HCT116 (cell line): ENCODE results near the gene DACT3. TPM values are rescaled to one million over a fixed set of nuclear protein-coding genes. Genes with fewer than 3 reads are reported as not detected.
"Not testable (repeated sequence)": the region's sequence is repeated elsewhere in the genome, so short reads cannot be mapped to it uniquely, and the experiment has no call there.

Source experiments
- ATAC-seq: fragments of 200-7000 bp; cut with Tn5 transposase; 2 replicates; pipeline ENCODE4 v1.9.1; 2020; ENCODE audit warnings: mild to moderate bottlenecking, moderate library complexity
- BruUV-seq: library from RNA; stranded (reverse); fragments of 400-500 nt; replicated peaks from 2 replicates; lab custom pipeline; 2021; lab: Mats Ljungman, UMichigan
- CTCF ChIA-PET: fragments of 300-600 bp; sonication (Branson Sonifier 250); formaldehyde crosslinking; loops from one replicate; lab custom pipeline; 2021; ENCODE audit warnings: antibody characterized with exemption; lab: Charles Lee
- POLR2A ChIA-PET: fragments of 300-600, 350-600 bp; sonication (Branson Sonifier 250); formaldehyde crosslinking; loops from one replicate; lab custom pipeline; 2021; ENCODE audit warnings: antibody characterized with exemption; lab: Charles Lee
- RAD21 ChIA-PET, 2 experiments: fragments of 300-600 bp; sonication (Branson Sonifier 250); formaldehyde crosslinking; loops; one replicate each; lab custom pipeline; 2023; ENCODE audit warnings: low total read pairs in 2 of 2; ENCODE audit not compliant: uncharacterized antibody in 2 of 2, unreplicated experiment in 2 of 2, low non-redundant PET in 1 of 2; lab: Charles Lee
- DNase-seq: peaks from one replicate; pipeline ENCODE4 v3.0.0-alpha.2; 2010; ENCODE audit warnings: low read depth, low spot score
- H2AFZ ChIP-seq: fragments of 200-600 bp; shearing (Covaris generic), sonication (generic); 2 replicates; pipeline ENCODE4 v1.6.1; 2017; ENCODE audit warnings: low read depth, mixed run types, mixed read lengths, antibody characterized with exemption, low read length; ENCODE audit not compliant: poor library complexity, severe bottlenecking
- H3K27ac ChIP-seq: 2 replicates; pipeline ENCODE4 v1.5.1; 2012; ENCODE audit warnings: low read depth, low read length
- H3K27me3 ChIP-seq: fragments of 200-600 bp; sonication (generic); 2 replicates; pipeline ENCODE4 v1.6.1; 2016; ENCODE audit warnings: mixed run types, low read length, mixed read lengths; ENCODE audit not compliant: insufficient read depth
- H3K36me3 ChIP-seq, 2 experiments: fragments of 200-500 bp in 1 of 2; fragments of 200-600 bp in 1 of 2; sonication (Bioruptor generic) in 1 of 2; sonication (generic) in 1 of 2; 2 replicates each; pipeline versions ENCODE4 v1.5.1 to v1.6.1; 2014 to 2016; ENCODE audit warnings: low read length in 2 of 2, inconsistent platforms in 1 of 2, mixed read lengths in 1 of 2, mixed run types in 1 of 2; ENCODE audit not compliant: insufficient read depth in 2 of 2, control insufficient read depth in 1 of 2
- H3K4me1 ChIP-seq, 2 experiments: fragments of 200-600 bp in 1 of 2; sonication (generic) in 1 of 2; 2 replicates each; pipeline versions ENCODE4 v1.5.1 to v1.6.1; 2012 to 2017; ENCODE audit warnings: low read length in 2 of 2, inconsistent platforms in 1 of 2, mild to moderate bottlenecking in 1 of 2, mixed read lengths in 1 of 2, mixed run types in 1 of 2, moderate library complexity in 1 of 2; ENCODE audit not compliant: insufficient read depth in 2 of 2, control insufficient read depth in 1 of 2
- H3K4me2 ChIP-seq: fragments of 200-600 bp; sonication (generic); 2 replicates; pipeline ENCODE4 v1.6.1; 2017; ENCODE audit warnings: mixed run types, low read length, mixed read lengths
- H3K4me3 ChIP-seq, 2 experiments: fragments of 200-600 bp in 1 of 2; sonication (generic) in 1 of 2; replicated peaks in 1 of 2; 2 replicates each; pipeline ENCODE4 v1.5.1; 2011 to 2016; ENCODE audit warnings: low read length in 2 of 2, control low read depth in 1 of 2, low read depth in 1 of 2, mild to moderate bottlenecking in 1 of 2, mixed read lengths in 1 of 2, mixed run types in 1 of 2
- H3K79me2 ChIP-seq: fragments of 200-600 bp; sonication (generic); 2 replicates; pipeline ENCODE4 v1.6.1; 2017; ENCODE audit warnings: mild to moderate bottlenecking, mixed run types, low read length, moderate library complexity, mixed read lengths; ENCODE audit not compliant: insufficient read depth
- H3K9ac ChIP-seq: fragments of 200-600 bp; sonication (generic); 2 replicates; pipeline ENCODE4 v1.6.1; 2016; ENCODE audit warnings: low read length, mixed read lengths
- H3K9me2 ChIP-seq: fragments of 200-600 bp; sonication (generic), shearing (Covaris generic); 2 replicates; pipeline ENCODE4 v1.6.1; 2017; ENCODE audit warnings: mixed run types, mild to moderate bottlenecking, moderate library complexity; ENCODE audit not compliant: insufficient read depth
- H3K9me3 ChIP-seq, 2 experiments: fragments of 200-500 bp in 1 of 2; fragments of 200-600 bp in 1 of 2; sonication (Bioruptor generic) in 1 of 2; sonication (generic) in 1 of 2; 2 replicates each; pipeline ENCODE4 v1.6.1; 2014 to 2017; ENCODE audit warnings: low read length in 2 of 2, mixed read lengths in 2 of 2, inconsistent platforms in 1 of 2, low read depth in 1 of 2, mild to moderate bottlenecking in 1 of 2, mixed run types in 1 of 2, moderate library complexity in 1 of 2; ENCODE audit not compliant: control insufficient read depth in 1 of 2, insufficient read depth in 1 of 2
- H4K20me1 ChIP-seq: fragments of 200-600 bp; sonication (generic), shearing (Covaris generic); 2 replicates; pipeline ENCODE4 v1.6.1; 2017; ENCODE audit warnings: mixed run types, mild to moderate bottlenecking, moderate library complexity; ENCODE audit not compliant: insufficient read depth
- EGR1 ChIP-seq: IDR thresholded peaks from 2 replicates; pipeline ENCODE4 v1.6.1; 2012; ENCODE audit warnings: low read depth
- FOSL1 ChIP-seq: IDR thresholded peaks from 2 replicates; pipeline ENCODE4 v1.6.1; 2012; ENCODE audit warnings: low read depth
- JUND ChIP-seq: IDR thresholded peaks from 2 replicates; pipeline ENCODE4 v1.6.1; 2012
- POLR2A ChIP-seq: IDR thresholded peaks from 2 replicates; pipeline ENCODE4 v1.7.0; 2011; ENCODE audit warnings: borderline replicate concordance; ENCODE audit not compliant: insufficient read depth, insufficient read length; ENCODE audit errors: extremely low read depth
- POLR2AphosphoS5 ChIP-seq: IDR thresholded peaks from 2 replicates; pipeline ENCODE4 v1.6.1; 2011; ENCODE audit warnings: mild to moderate bottlenecking, low read depth, low read length, moderate library complexity
- RAD21 ChIP-seq: IDR thresholded peaks from 2 replicates; pipeline ENCODE4 v1.6.1; 2012; ENCODE audit warnings: low read depth, mild to moderate bottlenecking
- SIN3A ChIP-seq: IDR thresholded peaks from 2 replicates; pipeline ENCODE4 v1.6.1; 2012; ENCODE audit warnings: low read depth
- SP1 ChIP-seq: IDR thresholded peaks from 2 replicates; pipeline ENCODE4 v1.6.1; 2012; ENCODE audit warnings: low read depth
- TCF7L2 ChIP-seq: IDR thresholded peaks from 2 replicates; pipeline ENCODE4 v1.7.0; 2011; ENCODE audit warnings: borderline replicate concordance, inconsistent platforms; ENCODE audit not compliant: insufficient read depth, insufficient read length; ENCODE audit errors: extremely low read depth
- YY1 ChIP-seq: IDR thresholded peaks from 2 replicates; pipeline ENCODE4 v1.6.1; 2011; ENCODE audit warnings: low read length, low read depth, moderate library complexity, mild to moderate bottlenecking; ENCODE audit not compliant: insufficient replicate concordance; ENCODE audit errors: extremely low read depth
- ZFX ChIP-seq: fragments of 450-650 bp; IDR thresholded peaks from 2 replicates; pipeline ENCODE4 v1.6.1; 2017
- intact Hi-C: fragments of 100-400 bp; cut with micrococcal nuclease; formaldehyde crosslinking; loops from 2 replicates; pipeline ENCODE4 v1.10.0; 2022
- total RNA-seq: library from RNA; stranded (reverse); gene quantifications from one replicate; pipeline ENCODE4 v1.2.1, GENCODE V29; 2021; ENCODE audit not compliant: unreplicated experiment
- TF ChIP-seq, protein P1 (sequence below), 3 experiments: fragments of 200-600 bp in 1 of 3; sonication (generic) in 1 of 3; IDR thresholded peaks in 2 of 3; conservative IDR thresholded peaks in 1 of 3; 2 replicates each; pipeline ENCODE4 v1.5.1; 2012 to 2017; ENCODE audit warnings: low read depth in 2 of 3, low read length in 2 of 3, antibody characterized with exemption in 1 of 3, borderline replicate concordance in 1 of 3, control low read depth in 1 of 3, mild to moderate bottlenecking in 1 of 3, mixed read lengths in 1 of 3, mixed run types in 1 of 3, moderate library complexity in 1 of 3; ENCODE audit not compliant: insufficient read depth in 1 of 3
- TF ChIP-seq, protein P2 (sequence below): IDR thresholded peaks from 2 replicates; pipeline ENCODE4 v1.6.1; 2011; ENCODE audit warnings: mild to moderate bottlenecking, low read length, moderate library complexity; ENCODE audit not compliant: insufficient replicate concordance; ENCODE audit errors: extremely low read depth
- TF ChIP-seq, protein P3 (sequence below): IDR thresholded peaks from 2 replicates; pipeline ENCODE4 v1.6.1; 2012
- TF ChIP-seq, protein P4 (sequence below): IDR thresholded peaks from 2 replicates; pipeline ENCODE4 v1.6.1; 2012

Gene DACT3
- total RNA-seq, 1 experiment from 2014 or later = 2.0 TPM

DNA sequence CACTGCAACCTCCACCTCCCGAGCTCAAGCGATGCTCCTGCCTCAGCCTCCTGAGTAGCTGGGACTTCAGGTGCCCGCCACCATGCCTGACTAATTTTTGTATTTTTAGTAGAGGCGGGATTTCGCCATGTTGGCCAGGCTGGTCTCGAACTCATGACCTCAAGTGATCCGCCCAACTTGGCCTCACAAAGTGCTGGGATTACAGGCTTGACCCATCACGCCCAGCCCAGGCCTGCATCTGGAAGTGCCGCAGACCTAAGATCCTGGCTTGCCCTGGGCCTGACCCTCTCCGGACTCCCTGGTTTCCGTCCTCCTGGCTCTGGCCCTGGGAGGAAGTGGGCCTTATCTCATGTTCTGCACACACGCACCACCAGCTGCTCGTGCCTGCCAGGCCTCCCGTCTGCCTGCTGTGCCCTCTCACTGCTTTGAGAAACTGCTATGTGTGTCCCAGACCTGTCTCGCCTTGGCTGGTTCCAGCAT lies 31.4 kb downstream of the DACT3 start:
- ChIA-PET RAD21 (no interaction called here), CTCF (interaction anchor here (1.1 to 1.6 kb wide), 2 partner anchors 15 to 32 kb away, joined by 4 to 6 read pairs; partner anchors contain the start of gene DACT3), POLR2A (no interaction called here)
- Histone ChIP-seq H3K79me2 (no peaks in the 10 kb centered on the region), H3K27ac (no peak overlapping the region), H2AFZ (no peak overlapping the region), H3K27me3 (no peaks in the 10 kb centered on the region), H3K4me3 (no peak overlapping the region), H4K20me1 (no peaks in the 10 kb centered on the region), H3K4me2 (no peak overlapping the region), H3K9me3 (no peaks in the 10 kb centered on the region), H3K9ac (no peak overlapping the region), H3K9me2 (no peaks in the 10 kb centered on the region), H3K4me1 (peaks cover 8 to 25% of the 10 kb centered on the region in 2 experiments; a peak in 3 of 4 replicates), H3K36me3 (no peaks in the 10 kb centered on the region)
- intact Hi-C loops = no loop called here
- no peak for DNase-seq
- BruUV-seq = no TSS peak
- ATAC-seq = no peak
- no peak for TF ChIP-seq POLR2A
- TF ChIP-seq EGR1 = no peak
- TF ChIP-seq POLR2AphosphoS5 = no peak
- TF ChIP-seq FOSL1 = no peak
- no peak for TF ChIP-seq YY1
- TF ChIP-seq, protein P1, sequence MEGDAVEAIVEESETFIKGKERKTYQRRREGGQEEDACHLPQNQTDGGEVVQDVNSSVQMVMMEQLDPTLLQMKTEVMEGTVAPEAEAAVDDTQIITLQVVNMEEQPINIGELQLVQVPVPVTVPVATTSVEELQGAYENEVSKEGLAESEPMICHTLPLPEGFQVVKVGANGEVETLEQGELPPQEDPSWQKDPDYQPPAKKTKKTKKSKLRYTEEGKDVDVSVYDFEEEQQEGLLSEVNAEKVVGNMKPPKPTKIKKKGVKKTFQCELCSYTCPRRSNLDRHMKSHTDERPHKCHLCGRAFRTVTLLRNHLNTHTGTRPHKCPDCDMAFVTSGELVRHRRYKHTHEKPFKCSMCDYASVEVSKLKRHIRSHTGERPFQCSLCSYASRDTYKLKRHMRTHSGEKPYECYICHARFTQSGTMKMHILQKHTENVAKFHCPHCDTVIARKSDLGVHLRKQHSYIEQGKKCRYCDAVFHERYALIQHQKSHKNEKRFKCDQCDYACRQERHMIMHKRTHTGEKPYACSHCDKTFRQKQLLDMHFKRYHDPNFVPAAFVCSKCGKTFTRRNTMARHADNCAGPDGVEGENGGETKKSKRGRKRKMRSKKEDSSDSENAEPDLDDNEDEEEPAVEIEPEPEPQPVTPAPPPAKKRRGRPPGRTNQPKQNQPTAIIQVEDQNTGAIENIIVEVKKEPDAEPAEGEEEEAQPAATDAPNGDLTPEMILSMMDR (IDR thresholded peaks at IDR 0.05 in 2 of 3, conservative IDR thresholded peaks at IDR 0.05 in 1 of 3; ENCODE audit: borderline replicate concordance in 1 of 3, insufficient read depth in 1 of 3, low read depth in 2 of 3, low read length in 2 of 3) = no peak
- TF ChIP-seq, protein P2, sequence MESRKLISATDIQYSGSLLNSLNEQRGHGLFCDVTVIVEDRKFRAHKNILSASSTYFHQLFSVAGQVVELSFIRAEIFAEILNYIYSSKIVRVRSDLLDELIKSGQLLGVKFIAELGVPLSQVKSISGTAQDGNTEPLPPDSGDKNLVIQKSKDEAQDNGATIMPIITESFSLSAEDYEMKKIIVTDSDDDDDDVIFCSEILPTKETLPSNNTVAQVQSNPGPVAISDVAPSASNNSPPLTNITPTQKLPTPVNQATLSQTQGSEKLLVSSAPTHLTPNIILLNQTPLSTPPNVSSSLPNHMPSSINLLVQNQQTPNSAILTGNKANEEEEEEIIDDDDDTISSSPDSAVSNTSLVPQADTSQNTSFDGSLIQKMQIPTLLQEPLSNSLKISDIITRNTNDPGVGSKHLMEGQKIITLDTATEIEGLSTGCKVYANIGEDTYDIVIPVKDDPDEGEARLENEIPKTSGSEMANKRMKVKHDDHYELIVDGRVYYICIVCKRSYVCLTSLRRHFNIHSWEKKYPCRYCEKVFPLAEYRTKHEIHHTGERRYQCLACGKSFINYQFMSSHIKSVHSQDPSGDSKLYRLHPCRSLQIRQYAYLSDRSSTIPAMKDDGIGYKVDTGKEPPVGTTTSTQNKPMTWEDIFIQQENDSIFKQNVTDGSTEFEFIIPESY = no peak
- TF ChIP-seq ZFX = no peak
- no peak for TF ChIP-seq RAD21
- TF ChIP-seq, protein P3, sequence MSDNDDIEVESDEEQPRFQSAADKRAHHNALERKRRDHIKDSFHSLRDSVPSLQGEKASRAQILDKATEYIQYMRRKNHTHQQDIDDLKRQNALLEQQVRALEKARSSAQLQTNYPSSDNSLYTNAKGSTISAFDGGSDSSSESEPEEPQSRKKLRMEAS = no peak
- no peak for TF ChIP-seq SIN3A
- TF ChIP-seq JUND = no peak
- TF ChIP-seq TCF7L2 = no peak
- TF ChIP-seq, protein P4, sequence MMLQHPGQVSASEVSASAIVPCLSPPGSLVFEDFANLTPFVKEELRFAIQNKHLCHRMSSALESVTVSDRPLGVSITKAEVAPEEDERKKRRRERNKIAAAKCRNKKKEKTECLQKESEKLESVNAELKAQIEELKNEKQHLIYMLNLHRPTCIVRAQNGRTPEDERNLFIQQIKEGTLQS = no peak
- no peak for TF ChIP-seq SP1
- TF ChIP-seq, all 23 proteins: peak for 0

DNA sequence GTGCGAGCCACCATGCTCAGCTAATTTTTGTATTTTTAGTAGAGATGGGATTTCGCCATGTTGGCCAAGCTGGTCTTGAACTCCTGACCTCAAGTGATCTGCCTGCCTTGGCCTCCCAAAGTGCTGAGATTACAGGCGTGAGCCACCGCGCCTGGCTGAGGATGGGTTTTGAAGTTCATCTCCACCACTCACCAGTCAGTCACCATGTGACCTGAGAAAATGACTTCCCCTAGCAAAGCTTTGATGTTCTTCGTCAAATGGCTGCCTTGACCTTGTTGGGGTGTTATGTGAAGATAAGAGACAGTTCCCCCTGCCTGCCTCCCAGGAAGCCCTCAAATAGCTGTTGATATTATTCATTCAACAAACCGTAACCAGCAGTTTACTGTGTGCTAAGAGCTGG lies 32.0 kb downstream of the DACT3 start:
- H2AFZ ChIP-seq, H3K27me3 ChIP-seq, H3K9ac ChIP-seq, H3K4me2 ChIP-seq, DNase-seq, H3K9me2 ChIP-seq, H3K9me3 ChIP-seq, intact Hi-C loops, ATAC-seq, H3K4me3 ChIP-seq, H3K27ac ChIP-seq, POLR2A ChIA-PET, BruUV-seq, H4K20me1 ChIP-seq, H3K36me3 ChIP-seq, H3K79me2 ChIP-seq: not testable (repeated sequence)
- ChIA-PET RAD21 (interaction anchor here in 1 of 2 experiments (1.0 kb wide), 1 partner anchor 33 kb away, joined by 3 read pairs; no protein-coding TSS in a partner anchor), CTCF (interaction anchor here (1.1 to 1.6 kb wide), 2 partner anchors 15 to 32 kb away, joined by 4 to 6 read pairs; partner anchors contain the start of gene DACT3)
- peaks cover 6 to 21% of the 10 kb centered on the region in 2 experiments; a peak in 3 of 4 replicates for H3K4me1 ChIP-seq
